Activated CD8-positive, alpha-beta T cell treated with anti-CD3 and anti-CD28 coated beads for 36 hours (primary cell): Measurements from ENCODE around the gene TSPO. TPM values are rescaled to one million over a fixed set of nuclear protein-coding genes. Genes with fewer than 3 reads are reported as not detected.

Experiments used
- ATAC-seq: fragments of 200-7000 bp; cut with Tn5 transposase; one replicate; pipeline ENCODE4 v1.10.0; 2021; ENCODE audit warnings: mild to moderate bottlenecking, moderate library complexity
- CTCF ChIA-PET: fragments of 350-600 bp; sonication (Branson Sonifier 250); formaldehyde crosslinking; loops from one replicate; lab custom pipeline; 2021; ENCODE audit warnings: antibody characterized with exemption; lab: Charles Lee
- POLR2A ChIA-PET: fragments of 350-600 bp; sonication (Branson Sonifier 250); formaldehyde crosslinking; loops from one replicate; lab custom pipeline; 2021; ENCODE audit warnings: antibody characterized with exemption; lab: Charles Lee
- DNase-seq: peaks from one replicate; pipeline ENCODE4 v3.0.0-alpha.2; 2020
- H3K27ac Mint-ChIP-seq: one replicate; pipeline ENCODE4 v1.8.0; 2021; ENCODE audit warnings: mild to moderate bottlenecking, mixed read lengths
- H3K27me3 Mint-ChIP-seq: one replicate; pipeline ENCODE4 v1.8.0; 2021; ENCODE audit warnings: mixed read lengths
- H3K36me3 Mint-ChIP-seq: one replicate; pipeline ENCODE4 v1.8.0; 2021; ENCODE audit warnings: low read depth, mixed read lengths
- H3K4me1 Mint-ChIP-seq: one replicate; pipeline ENCODE4 v1.8.0; 2021; ENCODE audit warnings: low read depth, mixed read lengths
- H3K4me3 Mint-ChIP-seq: one replicate; pipeline ENCODE4 v1.8.0; 2021; ENCODE audit warnings: mild to moderate bottlenecking, moderate library complexity, mixed read lengths
- H3K9me3 Mint-ChIP-seq: one replicate; pipeline ENCODE4 v1.8.0; 2021; ENCODE audit warnings: mixed read lengths
- intact Hi-C: fragments of 100-400 bp; cut with micrococcal nuclease; formaldehyde crosslinking; loops from one replicate; pipeline ENCODE4 v1.10.0; 2022
- total RNA-seq, 2 experiments: library from RNA; stranded (reverse); gene quantifications; one replicate each; pipeline ENCODE4 v1.2.3, GENCODE V29; 2021
- TF ChIP-seq, protein P1 (sequence below): fragments of 200-600 bp; IDR thresholded peaks from one replicate; pipeline ENCODE4 v1.8.0; 2022; ENCODE audit warnings: antibody characterized with exemption, mild to moderate bottlenecking

TSPO gene
- total RNA-seq, 2 experiments from 2014 or later: 94.8 to 103 TPM

DNA sequence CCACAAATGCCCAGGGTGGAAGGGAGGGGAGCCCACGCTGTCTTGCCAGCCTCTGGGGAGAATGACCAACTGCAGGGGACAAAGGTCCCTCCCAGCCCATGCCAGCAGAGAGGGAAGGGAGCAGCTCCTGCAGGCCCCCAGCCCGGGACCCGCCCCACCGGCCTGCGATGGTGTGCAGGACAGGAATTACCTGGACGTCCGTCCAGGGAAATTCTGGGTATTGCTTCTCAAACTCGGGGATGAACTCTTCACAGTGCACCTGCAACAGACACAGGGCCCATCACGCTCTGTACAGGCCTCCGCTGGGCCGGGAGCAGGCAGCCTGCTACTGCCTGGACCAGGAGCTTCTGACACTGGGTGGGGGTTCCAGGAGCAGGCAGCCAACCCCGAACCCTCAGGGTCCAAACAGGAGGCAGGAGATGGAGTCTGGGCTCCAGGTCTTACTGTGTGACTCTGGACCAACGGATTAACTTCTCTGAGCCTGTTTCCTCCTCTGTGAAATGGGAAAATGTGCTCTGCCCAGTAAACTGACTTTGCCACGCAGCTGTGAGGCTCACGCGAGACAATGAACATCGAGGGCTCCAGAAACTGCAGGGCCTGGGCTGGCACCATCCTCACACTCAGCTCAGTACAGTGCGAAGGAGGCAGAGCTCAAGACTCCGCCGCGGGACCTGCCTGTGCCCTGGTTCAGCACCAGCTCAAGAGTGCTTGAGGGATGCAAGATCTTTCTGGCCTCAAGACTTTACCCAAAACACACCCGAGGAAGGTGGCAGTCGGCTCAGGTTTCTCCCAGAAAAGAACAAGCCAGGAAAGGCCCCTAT lies 18.2 kb downstream of the TSPO start:
- H3K27ac Mint-ChIP-seq: no peak overlapping the region
- DNase-seq: no peak
- POLR2A ChIA-PET: interaction anchor here (2.4 kb wide), 1 partner anchor 12 kb away, joined by 9 read pairs; no protein-coding TSS in a partner anchor
- no peaks in the 10 kb centered on the region for H3K4me1 Mint-ChIP-seq
- CTCF ChIA-PET: no interaction called here
- no peak for ATAC-seq
- TF ChIP-seq, protein P1, sequence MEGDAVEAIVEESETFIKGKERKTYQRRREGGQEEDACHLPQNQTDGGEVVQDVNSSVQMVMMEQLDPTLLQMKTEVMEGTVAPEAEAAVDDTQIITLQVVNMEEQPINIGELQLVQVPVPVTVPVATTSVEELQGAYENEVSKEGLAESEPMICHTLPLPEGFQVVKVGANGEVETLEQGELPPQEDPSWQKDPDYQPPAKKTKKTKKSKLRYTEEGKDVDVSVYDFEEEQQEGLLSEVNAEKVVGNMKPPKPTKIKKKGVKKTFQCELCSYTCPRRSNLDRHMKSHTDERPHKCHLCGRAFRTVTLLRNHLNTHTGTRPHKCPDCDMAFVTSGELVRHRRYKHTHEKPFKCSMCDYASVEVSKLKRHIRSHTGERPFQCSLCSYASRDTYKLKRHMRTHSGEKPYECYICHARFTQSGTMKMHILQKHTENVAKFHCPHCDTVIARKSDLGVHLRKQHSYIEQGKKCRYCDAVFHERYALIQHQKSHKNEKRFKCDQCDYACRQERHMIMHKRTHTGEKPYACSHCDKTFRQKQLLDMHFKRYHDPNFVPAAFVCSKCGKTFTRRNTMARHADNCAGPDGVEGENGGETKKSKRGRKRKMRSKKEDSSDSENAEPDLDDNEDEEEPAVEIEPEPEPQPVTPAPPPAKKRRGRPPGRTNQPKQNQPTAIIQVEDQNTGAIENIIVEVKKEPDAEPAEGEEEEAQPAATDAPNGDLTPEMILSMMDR: no peak
- no peak overlapping the region for H3K4me3 Mint-ChIP-seq
- H3K27me3 Mint-ChIP-seq: no peaks in the 10 kb centered on the region
- intact Hi-C loops: no loop called here
- H3K9me3 Mint-ChIP-seq: no peaks in the 10 kb centered on the region
- H3K36me3 Mint-ChIP-seq: peaks cover 16% of the 10 kb centered on the region

DNA sequence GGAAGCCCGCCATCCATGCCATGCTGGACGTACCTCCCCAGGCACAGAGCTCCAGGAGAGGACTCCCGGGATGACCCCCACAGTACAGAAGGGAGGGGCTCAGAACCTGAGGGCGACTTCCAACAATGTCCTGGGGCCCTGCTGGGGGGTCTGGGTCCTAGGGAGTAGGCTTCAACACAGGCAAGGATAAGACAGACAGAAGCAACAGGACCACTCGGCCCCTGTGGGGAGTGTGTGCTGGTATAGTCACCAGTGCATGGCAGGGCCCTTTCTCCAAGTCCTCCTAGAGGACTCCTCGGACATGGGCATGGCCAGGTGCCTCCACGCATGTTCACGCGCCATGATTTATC lies 18.7 kb downstream of the TSPO start:
- Mint-ChIP-seq H3K4me1 (no peaks in the 10 kb centered on the region), H3K27me3 (no peaks in the 10 kb centered on the region), H3K9me3 (no peaks in the 10 kb centered on the region), H3K36me3 (peaks cover 16% of the 10 kb centered on the region), H3K27ac (no peak overlapping the region), H3K4me3 (no peak overlapping the region)
- intact Hi-C loops: no loop called here
- CTCF ChIA-PET: no interaction called here
- POLR2A ChIA-PET: interaction anchor here (2.4 kb wide), 1 partner anchor 12 kb away, joined by 9 read pairs; no protein-coding TSS in a partner anchor
- TF ChIP-seq, protein P1: no peak
- no peak for ATAC-seq
- DNase-seq: no peak

DNA sequence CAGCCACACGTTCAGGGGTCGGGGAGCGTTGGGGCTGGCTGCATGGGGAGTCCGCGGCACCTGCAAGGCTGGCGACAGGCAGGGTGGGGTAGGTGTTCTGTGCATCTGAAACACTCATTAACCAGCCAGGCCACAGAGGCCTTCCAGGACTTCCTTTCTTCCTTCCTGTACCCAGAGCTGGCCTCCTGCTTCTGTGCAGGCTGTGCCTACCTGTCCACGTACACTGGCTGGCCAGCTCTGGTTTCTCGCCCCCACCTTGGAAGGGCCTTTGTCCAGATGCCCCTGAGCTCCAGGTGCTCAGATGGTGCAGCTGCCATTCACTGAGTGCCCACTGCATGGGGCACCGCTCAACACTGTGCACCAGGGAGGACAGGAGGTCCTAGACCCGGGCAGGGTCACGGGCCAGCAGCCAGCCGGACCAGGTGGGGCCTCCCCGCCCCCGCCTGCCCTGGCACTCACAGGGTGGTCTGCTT lies 19.7 kb downstream of the TSPO start:
- no peak for DNase-seq
- H3K36me3 Mint-ChIP-seq: peaks cover 18% of the 10 kb centered on the region
- no peak overlapping the region for H3K4me3 Mint-ChIP-seq
- no peaks in the 10 kb centered on the region for H3K9me3 Mint-ChIP-seq
- ChIA-PET POLR2A (interaction anchor here (2.4 kb wide), 1 partner anchor 11 kb away, joined by 9 read pairs; no protein-coding TSS in a partner anchor), CTCF (no interaction called here)
- ATAC-seq: no peak
- H3K27me3 Mint-ChIP-seq: no peaks in the 10 kb centered on the region
- no peak overlapping the region for H3K27ac Mint-ChIP-seq
- no peaks in the 10 kb centered on the region for H3K4me1 Mint-ChIP-seq
- TF ChIP-seq, protein P1: no peak
- intact Hi-C loops: no loop called here

DNA sequence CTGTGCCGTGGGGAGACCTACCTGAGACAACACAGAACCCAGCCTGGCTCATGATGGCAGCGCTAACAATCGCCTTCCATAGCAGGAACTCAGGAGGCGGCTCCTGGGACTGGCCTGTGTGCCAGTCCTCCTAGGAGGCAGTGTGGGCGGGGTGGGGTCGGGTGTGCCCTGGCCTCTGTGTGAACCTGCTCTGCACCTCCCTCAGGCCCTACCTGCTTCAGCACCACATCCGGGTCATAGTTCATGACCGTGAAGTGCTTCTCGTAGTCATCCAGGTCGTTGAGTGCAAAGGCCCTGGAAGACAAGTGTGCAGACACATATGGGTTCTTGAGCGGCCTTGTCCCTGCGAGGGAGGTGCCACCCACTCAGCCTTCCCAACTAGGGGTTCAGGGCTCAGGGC lies 20.2 kb downstream of the TSPO start:
- DNase-seq (no peak), ATAC-seq (no peak)
- Mint-ChIP-seq H3K9me3 (no peaks in the 10 kb centered on the region), H3K27me3 (no peaks in the 10 kb centered on the region), H3K36me3 (peaks cover 18% of the 10 kb centered on the region), H3K27ac (no peak overlapping the region), H3K4me3 (no peak overlapping the region), H3K4me1 (no peaks in the 10 kb centered on the region)
- TF ChIP-seq, protein P1: no peak
- intact Hi-C loops: no loop called here
- ChIA-PET POLR2A (no interaction called here), CTCF (no interaction called here)

DNA sequence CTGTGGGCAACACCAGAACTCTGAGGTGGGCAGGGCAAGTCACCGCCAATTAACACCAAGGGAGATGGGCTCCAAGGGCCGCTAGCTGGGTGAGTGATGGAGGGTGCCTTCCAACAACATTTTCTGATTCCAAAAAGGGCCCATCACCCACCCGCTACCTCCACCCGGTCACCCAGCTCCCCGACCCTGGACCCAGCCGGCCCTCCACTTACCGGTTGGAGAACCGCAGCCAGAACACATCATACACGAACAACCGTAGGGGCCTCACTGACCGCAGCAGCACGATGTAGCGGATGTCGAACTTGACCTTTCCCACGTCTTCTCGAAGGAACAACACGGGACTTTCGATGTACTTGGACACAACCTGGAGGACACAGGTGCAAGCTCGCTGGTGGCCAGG lies 20.8 kb downstream of the TSPO start:
- Mint-ChIP-seq H3K4me3 (no peak overlapping the region), H3K36me3 (peaks cover 18% of the 10 kb centered on the region), H3K27me3 (no peaks in the 10 kb centered on the region), H3K4me1 (no peaks in the 10 kb centered on the region), H3K27ac (no peak overlapping the region), H3K9me3 (no peaks in the 10 kb centered on the region)
- ChIA-PET CTCF (no interaction called here), POLR2A (no interaction called here)
- TF ChIP-seq, protein P1: no peak
- ATAC-seq (no peak), DNase-seq (no peak)
- intact Hi-C loops: no loop called here
